Right lobe of liver (tissue), 6 donors: ENCODE results near the gene CHKB. TPM values are rescaled to one million over a fixed set of nuclear protein-coding genes. Genes with fewer than 3 reads are reported as not detected.

Experiments
- ATAC-seq, 4 donors: fragments of 200-7000 bp; cut with Tn5 transposase; one replicate each; pipeline ENCODE4 v1.9.1; 2020; ENCODE audit warnings: mild to moderate bottlenecking in 4 of 4, moderate library complexity in 4 of 4
- DNase-seq, 3 donors: peaks; one replicate each; pipeline ENCODE4 v3.0.0-alpha.2; 2020
- H3K27ac ChIP-seq, 3 donors: fragments of 200-600 bp; one replicate each; pipeline ENCODE4 v1.8.0; 2022
- H3K27me3 ChIP-seq, 2 donors: fragments of 200-600 bp; one replicate each; pipeline ENCODE4 v1.8.0; 2022
- H3K36me3 ChIP-seq, 4 donors: fragments of 200-600 bp; sonication (generic) in 1 of 4; one replicate each; pipeline versions ENCODE4 v1.5.1 to v1.8.0; 2017 to 2022; ENCODE audit warnings: control low read depth in 1 of 4
- H3K4me1 ChIP-seq, 4 donors: fragments of 200-600 bp; sonication (generic) in 1 of 4; one replicate each; pipeline versions ENCODE4 v1.5.1 to v1.8.0; 2017 to 2022; ENCODE audit warnings: control low read depth in 1 of 4
- H3K4me3 ChIP-seq, 3 donors: fragments of 200-600 bp; one replicate each; pipeline ENCODE4 v1.8.0; 2022
- H3K9me3 ChIP-seq, 4 donors: fragments of 200-600 bp; sonication (generic) in 1 of 4; one replicate each; pipeline versions ENCODE4 v1.5.1 to v1.8.0; 2017 to 2022; ENCODE audit warnings: control low read depth in 1 of 4
- CTCF ChIP-seq, 4 donors: fragments of 200-600 bp in 3 of 4; fragments of 450-650 bp in 1 of 4; IDR thresholded peaks; one replicate each; pipeline versions ENCODE4 v1.5.1 to v1.8.0; 2016 to 2022; ENCODE audit warnings: antibody characterized with exemption in 4 of 4, mild to moderate bottlenecking in 2 of 4
- POLR2A ChIP-seq: fragments of 450-650 bp; IDR thresholded peaks from one replicate; pipeline ENCODE4 v1.6.1; 2017; ENCODE audit warnings: antibody characterized with exemption, mild to moderate bottlenecking
- WGBS: methylation state at CpG from one replicate; pipeline ENCODE4 v1.1.6; 2018; ENCODE audit warnings: low coverage, low lambda C conversion rate; ENCODE audit not compliant: insufficient coverage; ENCODE audit errors: missing lambda C conversion rate; 5-methylcytosine and 5-hydroxymethylcytosine counted together
- intact Hi-C, 2 donors: fragments of 100-400 bp; cut with DNase I; formaldehyde crosslinking; loops; one replicate each; pipeline versions ENCODE4 v1.11.2 to v1.14.1; 2022
- total RNA-seq, 6 experiments: library from RNA; depleted of rRNA in 2 of 6; stranded (reverse); fragments of >200 nt in 2 of 6; fragmentation: NEBNext Ultra II Directional in 3 of 6; extraction: Animal tissue kit (Norgen Biotek cat#: 25700) in 3 of 6; gene quantifications; one replicate each; pipeline versions ENCODE4 v1.1.0 to v1.2.4, GENCODE V29; 2016 to 2023
- donor health status: DM: no; HTN: yes; CAD: no.
- donor health status: DM: no; HTN: no; CAD: no.
- donor health status: DM: no; HTN: no; CAD: no.
- donor health status: DM: no; HTN: yes; CAD: no.
- donor health status: DM: no; HTN: yes; CAD: no.

The CHKB gene
- total RNA-seq, 6 experiments from 2014 or later: 10.9 to 43.4 (median 26.7) TPM

DNA sequence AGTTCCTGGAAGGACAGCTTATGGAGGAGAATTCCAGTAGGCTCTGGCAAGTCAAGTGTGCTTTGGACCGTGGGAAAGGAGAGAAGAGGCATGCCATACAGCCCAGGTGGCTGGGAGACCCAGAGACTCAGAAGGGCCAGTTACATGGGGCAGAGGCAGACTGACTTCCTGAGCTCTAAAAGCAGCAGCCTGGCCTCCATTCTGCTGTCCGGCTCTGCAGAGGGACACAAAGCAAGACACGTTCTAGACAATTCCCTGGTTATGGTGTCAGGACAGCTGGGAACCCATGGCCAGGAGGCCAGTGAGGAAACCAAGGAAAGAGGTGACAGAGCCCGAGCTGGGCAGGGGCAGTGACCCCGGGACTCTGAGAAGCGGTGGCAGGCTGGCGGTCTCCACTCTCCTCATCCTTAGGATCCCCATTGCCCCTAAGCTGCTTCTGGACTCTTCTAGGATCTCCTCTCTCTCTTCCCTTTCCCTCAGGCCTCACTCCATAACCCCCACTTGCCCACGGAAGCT is 7.2 kb downstream of the CHKB start:
- intact Hi-C loops: no loop called here
- Histone ChIP-seq H3K36me3 (peaks cover 0 to 11% (median 2%) of the 10 kb centered on the region in 4 donors), H3K9me3 (no peaks in the 10 kb centered on the region), H3K27ac (no peak overlapping the region), H3K4me1 (peaks cover 0 to 5% (median 1%) of the 10 kb centered on the region in 4 donors), H3K27me3 (no peaks in the 10 kb centered on the region), H3K4me3 (no peak overlapping the region)
- TF ChIP-seq CTCF (IDR thresholded peaks at IDR 0.05) (no peak), POLR2A (no peak)
- ATAC-seq (no peak), DNase-seq (no peak)
- 100% methylated on average over 1 of the region's 8 CpGs for WGBS

DNA sequence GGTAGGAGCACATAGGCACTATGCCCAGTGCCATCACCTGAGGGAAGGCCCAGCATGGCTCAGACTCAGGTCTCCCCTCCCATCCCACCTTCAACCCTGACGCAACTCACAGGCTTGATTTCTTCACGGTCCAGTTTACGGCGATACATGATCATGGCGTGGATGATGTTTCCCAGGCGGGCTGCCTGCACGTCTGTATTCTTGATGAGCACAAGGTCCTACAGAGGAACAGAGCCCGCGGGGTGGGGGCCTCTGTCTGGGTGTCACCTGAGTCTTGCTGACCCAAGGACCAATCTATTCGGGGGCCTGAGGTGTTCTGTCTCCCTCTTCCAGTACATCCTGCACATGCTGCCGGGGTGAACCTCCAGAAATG is 8.3 kb downstream of the CHKB start:
- no peak for ATAC-seq
- Histone ChIP-seq H3K4me3 (no peak overlapping the region), H3K4me1 (peaks cover 0 to 16% (median 7%) of the 10 kb centered on the region in 4 donors), H3K9me3 (no peaks in the 10 kb centered on the region), H3K36me3 (peaks cover 0 to 11% (median 2%) of the 10 kb centered on the region in 4 donors), H3K27me3 (no peaks in the 10 kb centered on the region), H3K27ac (no peak overlapping the region)
- no peak for DNase-seq
- WGBS: 86% methylated on average over 7 of the region's 11 CpGs
- intact Hi-C loops: no loop called here
- TF ChIP-seq CTCF (IDR thresholded peaks at IDR 0.05): no peak
- TF ChIP-seq POLR2A: no peak

GRCh38 chr22:50573491-50574382 is 8.9 kb downstream of the CHKB start:
- DNase-seq: no peak
- no peak for TF ChIP-seq CTCF (IDR thresholded peaks at IDR 0.05)
- no peak for TF ChIP-seq POLR2A

DNA sequence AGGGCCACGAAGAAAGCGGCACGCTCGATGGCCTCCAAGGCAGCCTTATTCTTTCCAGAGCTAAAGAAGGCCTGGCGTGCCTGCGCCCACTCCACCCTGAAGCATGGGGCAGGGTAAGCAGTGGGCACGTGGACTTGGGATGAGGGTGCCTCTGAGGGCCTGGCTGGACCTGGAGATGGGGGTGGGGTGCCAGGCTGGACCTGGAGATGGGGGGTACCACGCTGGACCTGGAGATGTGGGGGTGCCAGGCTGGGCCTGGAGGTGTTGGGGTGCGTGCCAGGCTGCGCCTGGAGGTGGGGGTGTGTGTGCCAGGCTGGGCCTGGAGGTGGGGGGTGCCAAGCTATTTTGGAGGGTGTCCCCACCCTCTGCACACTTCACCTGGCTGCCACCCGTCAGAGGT is 9.7 kb downstream of the CHKB start:
- DNase-seq (no peak), ATAC-seq (no peak)
- Histone ChIP-seq H3K4me1 (peaks cover 0 to 30% (median 15%) of the 10 kb centered on the region in 4 donors), H3K27ac (no peak overlapping the region), H3K27me3 (no peaks in the 10 kb centered on the region), H3K4me3 (no peak overlapping the region), H3K36me3 (peaks cover 0 to 11% (median 2%) of the 10 kb centered on the region in 4 donors), H3K9me3 (no peaks in the 10 kb centered on the region)
- intact Hi-C loops: no loop called here
- TF ChIP-seq CTCF (IDR thresholded peaks at IDR 0.05): no peak
- no peak for TF ChIP-seq POLR2A
- WGBS: 88% methylated on average over 3 of the region's 11 CpGs

More at GRCh38 chr22:50573491-50574382, 8.9 kb downstream of the CHKB start:
- Histone ChIP-seq H3K36me3 (peaks cover 0 to 11% (median 2%) of the 10 kb centered on the region in 4 donors), H3K27ac (no peak overlapping the region), H3K9me3 (no peaks in the 10 kb centered on the region), H3K4me3 (no peak overlapping the region), H3K27me3 (no peaks in the 10 kb centered on the region), H3K4me1 (peaks cover 0 to 23% (median 10%) of the 10 kb centered on the region in 4 donors)
- 78% methylated on average over 3 of the region's 26 CpGs for WGBS
- no peak for ATAC-seq
- intact Hi-C loops: no loop called here
